Measurements from ENCODE around the gene GLT1D1.

GRCh38 chr12:128876559-128876958 is 23.3 kb downstream of the GLT1D1 start:
- TF ChIP-seq GATA2 (IDR thresholded peaks at IDR 0.05; ENCODE audit: low read depth, low read length) (no peak), GATA3 (IDR thresholded peaks at IDR 0.05; ENCODE audit: low read depth, low read length) (no peak)
